CD4-positive, alpha-beta T cell treated with Interleukin-2 at 100 ng/mL for 4 hours (primary cell): ENCODE measurements around the gene SLC25A11.
A peak's percentile ranks its signal among the peaks of the same experiment; 100 is the strongest.

ENCODE experiments used
- DNase-seq: peaks from one replicate; pipeline ENCODE4 v3.0.0-alpha.2; 2020; ENCODE audit warnings: low spot score

SLC25A11 gene, protein sequence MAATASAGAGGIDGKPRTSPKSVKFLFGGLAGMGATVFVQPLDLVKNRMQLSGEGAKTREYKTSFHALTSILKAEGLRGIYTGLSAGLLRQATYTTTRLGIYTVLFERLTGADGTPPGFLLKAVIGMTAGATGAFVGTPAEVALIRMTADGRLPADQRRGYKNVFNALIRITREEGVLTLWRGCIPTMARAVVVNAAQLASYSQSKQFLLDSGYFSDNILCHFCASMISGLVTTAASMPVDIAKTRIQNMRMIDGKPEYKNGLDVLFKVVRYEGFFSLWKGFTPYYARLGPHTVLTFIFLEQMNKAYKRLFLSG

DNA sequence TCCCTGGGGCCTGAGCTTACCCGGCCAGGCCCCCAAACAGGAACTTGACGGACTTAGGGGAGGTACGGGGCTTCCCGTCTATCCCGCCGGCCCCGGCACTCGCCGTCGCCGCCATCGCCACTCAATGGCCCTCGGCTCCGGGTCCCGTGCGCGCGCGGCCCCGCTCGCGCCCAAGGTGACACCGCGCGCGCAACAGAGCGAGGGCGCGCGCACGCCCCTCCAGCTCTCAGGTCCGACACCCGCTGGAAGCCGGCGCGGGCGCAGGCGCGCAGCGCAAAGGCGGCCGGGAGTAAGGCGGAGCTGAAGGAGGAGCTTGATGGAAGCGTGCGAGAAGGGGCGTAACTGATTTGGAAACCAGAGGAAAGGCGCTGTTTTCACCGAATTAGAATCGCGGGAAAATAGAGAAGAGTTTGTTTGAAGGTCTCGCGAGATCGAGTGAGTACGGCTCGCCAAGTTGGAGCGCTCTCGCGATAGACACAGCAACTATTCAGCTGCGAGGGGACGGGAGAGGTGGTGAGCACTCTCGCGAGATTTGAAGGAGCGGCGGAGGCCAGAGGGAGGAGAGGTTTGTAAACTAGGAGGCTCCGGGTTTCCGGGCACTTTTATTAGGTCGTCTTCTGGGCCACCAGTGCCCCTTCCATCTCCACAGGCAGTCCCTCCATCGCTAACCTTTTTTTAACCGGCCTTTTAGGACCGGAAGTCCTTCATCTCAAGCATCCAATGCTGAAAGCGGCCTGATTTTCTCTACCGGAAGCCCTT lies at the start of gene SLC25A11, which contains the start of gene RNF167:
Gene SLC25A11, minus strand, starts transcription at position 251 of the 759 bp plus-strand sequence. Its CDS starts 136 bp downstream, at position 115.
Gene RNF167, plus strand, starts transcription at position 473 of the 759 bp plus-strand sequence. CDS start 642 bp downstream, outside the sequence.
- peak; percentile 99 for DNase-seq

DNA sequence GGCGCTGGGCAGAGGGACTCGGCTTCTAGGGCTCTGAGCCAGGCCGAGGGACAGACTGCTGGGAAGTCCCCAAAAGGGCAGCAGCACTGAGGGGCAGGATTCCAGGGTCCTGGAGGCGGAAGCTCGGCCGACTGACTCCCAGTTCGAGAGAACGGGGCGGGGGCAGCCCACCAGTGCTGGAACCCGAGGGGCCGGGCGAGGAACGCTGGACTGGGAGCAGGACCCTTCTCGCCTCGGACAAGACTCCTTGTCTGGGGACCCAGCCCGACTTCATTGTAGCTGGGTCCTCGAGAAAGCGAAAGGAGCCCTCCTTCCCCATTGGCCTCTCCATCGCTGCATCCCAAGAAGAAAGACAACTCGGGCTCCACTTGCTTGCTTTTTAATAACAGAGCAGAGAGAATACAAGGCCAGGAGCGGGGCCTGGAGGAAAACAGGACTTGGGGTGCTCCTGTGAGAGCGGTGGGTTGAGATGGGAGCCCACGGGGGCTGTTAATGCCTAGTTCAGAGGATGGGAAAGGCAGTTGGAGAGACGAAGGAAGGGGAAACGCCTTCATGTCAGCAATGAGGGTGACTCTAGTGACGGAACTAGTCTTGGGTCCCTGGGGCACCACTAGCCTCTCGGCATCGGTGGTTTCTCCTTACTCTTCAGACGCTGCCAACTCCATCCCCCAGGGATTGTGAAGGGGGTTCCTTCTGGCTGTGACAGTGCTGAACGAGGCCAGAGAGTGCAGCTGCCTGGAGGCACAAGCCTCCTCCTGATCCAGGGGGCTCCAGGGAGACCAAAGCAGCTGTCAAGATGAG lies 48.1 kb upstream of the SLC25A11 start:
- DNase-seq, result no peak

DNA sequence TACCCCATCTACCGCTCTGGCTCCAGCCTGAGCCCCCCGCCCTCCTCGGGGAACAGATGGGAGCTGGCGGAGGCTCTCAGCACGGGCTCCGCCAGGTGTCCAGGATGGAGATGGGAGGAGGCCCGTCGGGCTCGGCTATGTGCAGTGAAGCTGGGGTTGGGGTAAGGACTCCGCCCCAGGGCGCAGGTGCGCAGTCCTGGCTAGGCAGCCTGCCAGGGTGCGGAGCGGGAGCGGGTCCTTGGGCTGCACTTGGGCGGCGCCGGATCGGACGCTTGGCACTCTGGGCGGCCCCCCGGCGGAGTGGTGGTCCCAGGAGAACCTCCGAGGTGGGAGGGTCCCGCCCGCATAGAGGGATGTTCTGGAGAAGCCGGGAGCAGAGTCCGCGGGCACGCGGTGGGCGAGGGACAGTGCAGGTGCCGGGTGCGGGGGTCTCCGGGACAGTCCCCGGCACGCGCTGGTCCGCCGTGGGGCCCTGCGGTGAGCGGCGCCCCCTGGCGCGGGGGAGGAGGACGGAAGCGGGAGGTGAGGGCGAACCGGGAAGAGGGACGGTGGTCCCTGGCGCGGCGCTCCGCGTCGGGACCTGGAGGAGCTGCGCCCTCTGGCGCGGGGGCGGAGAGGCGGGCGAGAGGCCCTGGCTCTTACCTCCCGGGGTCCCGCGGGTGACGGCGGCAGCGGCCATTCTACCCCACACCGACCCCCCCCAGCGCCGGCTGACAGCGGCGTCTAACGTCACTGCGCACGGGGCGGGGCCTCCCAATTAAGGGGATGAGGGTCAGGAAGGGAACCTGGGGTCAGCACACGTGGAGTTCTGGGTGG lies 47.3 kb upstream of the SLC25A11 start, which contains the start of gene CAMTA2:
Gene CAMTA2, minus strand, starts transcription at position 725 of the 816 bp plus-strand sequence. CDS start 1,453 bp downstream, outside the sequence.
- peak; percentile 85 for DNase-seq

DNA sequence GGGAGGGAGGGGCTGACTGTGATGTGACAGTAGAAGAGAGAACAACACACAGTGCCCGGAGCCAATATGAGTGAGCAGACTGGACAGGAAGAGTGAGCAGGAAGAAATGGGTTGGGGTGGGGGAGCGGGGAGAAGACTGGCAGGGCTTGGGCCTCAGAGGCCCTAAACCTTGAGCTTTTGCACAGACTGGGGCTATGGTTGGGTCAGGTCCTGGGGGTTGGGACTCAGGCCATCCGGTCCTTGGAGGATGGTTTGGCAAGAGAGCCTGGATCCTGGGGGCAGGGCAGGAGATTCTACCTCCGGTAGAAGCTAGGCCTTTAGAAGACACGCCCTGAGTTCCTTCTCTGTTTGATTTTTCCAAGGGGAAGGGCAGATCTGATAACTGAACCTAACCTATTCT lies 46.6 kb upstream of the SLC25A11 start:
- DNase-seq, result no peak

DNA sequence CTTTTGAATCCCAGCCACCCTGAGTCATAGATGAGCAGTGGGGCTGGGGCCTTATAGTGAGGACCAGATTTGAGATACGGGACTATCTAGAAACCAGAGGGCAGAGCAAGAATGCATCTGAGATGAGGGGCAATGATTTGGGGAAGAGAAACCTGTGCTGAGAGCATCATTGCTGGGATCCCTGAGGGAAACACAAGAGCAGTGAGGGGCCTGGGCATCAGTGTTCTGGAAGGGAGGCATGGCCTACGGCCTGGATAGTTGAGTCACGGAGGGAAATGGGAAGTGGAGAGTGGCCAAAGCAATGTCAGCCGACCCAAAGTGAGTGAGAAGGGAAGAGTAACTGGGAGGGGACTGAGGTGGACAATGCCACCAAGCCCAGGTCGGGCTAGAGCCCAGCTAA lies 42.5 kb upstream of the SLC25A11 start:
- DNase-seq, result no peak

DNA sequence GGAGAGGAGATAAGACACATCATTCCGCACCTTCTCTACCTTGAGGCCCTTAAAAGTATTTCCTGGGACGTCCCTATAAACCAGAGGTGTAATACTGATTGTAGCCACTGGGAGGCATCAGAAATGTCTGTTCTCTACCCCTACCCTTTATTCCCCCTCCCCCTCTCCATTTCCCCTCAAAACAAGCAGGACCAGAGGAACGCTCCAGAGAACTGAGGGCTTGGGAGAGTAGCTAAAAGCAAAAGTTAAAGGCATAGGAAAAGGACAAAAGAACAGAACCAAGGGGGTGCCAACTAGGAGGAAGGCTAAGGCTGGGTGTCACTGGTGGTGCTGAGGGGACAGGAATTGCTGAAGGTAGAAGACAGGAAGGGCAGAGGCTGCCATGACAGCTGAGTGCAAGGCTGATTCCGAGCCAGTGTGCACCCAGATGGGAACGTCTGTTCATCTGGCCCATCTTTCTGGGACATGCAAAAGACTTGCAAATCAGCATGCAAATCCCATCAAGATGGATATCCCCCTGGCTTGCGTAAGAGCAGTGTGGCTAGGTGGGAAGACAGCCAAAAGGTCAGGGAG lies 40.9 kb upstream of the SLC25A11 start:
- DNase-seq, result peak; percentile 74

DNA sequence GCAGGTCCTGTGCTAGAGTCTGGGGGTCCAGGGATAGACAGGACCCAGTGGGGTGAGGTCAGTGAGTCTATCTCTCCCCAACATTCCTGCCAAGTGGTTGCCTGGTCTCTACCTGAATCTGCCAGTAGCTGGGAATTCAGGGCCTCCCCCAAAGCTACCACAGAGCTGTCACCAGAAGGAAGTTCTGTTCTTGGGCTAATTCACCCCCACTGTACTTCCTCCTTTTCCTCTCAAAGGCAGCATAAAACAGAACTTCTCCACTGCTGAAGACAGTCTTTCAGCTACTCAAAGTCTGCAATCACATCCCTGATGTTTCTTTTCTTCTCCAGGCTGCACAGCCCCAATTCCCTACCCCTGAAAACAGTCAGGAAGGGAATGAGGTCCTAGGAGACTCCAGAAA lies 38.9 kb upstream of the SLC25A11 start:
- DNase-seq, result no peak

DNA sequence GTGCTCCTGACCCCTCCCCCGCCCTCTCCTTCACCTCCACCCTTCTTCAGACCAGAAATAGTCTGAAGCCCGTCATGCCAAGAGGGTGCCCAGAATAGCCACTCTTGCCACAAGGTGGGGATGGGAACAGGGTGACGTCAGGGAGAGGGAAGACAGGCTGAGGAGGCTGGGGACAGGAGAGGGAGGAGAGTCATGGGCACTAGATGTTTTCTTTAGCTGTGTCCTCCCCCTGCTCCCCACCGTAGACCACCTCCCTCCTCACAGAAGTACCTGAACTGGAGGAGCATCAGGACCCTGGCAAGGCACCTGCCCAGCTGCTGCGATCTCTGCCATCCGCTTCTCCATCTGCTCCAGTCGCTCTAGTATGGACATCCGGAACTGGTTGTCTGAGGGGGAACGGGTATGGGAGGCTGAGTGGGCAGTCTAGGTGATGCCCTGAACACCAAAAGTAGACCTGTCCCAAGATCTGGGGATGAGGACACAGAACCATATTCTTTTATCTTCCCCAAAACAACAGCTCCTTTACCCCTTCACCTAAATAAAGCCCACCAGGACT lies 34.3 kb upstream of the SLC25A11 start:
- no peak for DNase-seq

DNA sequence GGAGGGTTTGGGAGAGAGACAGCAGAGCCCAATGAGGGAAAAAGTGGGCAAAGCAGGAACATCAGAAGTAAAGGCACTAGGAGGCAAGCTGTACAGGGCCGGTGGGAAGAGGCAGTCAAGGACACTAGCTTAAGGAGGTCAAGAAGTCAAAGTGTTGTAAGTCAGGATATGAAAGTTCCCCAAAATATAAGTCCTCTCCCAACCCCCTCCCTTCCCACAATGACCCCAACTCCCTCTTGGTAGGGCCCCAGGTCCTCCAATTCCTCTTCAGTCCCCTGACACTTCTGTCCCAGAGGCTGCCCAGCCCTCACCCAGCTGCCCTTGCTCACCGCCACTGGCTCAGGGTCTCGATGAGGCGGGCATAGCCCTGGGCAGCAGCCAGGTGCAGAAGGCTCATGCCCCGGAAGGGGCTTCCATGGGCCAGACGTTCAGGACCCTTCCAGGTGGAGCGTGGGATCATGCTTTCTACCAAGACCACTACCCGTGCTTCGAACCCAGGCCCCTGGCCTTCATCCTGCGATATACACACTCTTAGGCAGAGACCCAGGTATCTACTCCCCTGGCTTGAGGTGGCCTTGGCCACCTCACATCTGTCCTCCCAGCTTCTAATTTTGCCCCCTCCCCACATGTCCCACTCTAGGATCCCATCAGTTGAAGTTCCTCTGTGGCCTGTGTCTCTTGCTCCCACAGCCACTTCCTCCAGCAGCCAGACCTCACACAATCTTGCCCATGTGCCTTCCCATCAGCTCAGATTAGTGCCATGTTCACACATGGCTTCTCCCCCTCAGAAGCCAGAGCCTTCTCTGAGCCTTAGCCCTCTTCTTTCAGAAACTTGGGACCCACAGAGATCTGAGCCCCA lies 33.6 kb upstream of the SLC25A11 start:
- DNase-seq, result no peak

DNA sequence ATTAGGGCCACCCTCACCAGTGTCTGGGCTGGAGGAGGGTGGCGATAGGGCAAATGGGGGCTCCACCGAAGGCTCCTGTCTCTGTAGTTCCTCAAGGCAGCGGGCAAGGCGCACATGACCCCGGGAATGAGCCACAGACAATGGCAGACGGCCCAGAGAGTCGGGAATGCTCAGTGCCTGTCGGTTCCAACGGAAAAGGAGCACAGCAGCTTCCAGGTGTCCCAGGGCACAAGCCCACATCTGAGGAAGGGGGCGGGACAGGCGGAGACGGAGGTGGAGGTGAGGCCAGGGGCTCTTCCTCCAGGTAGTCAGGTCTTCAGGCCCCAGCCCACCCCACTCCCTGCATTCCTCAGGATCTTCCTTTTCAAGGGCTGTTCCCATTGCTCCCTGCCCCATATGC lies 32.9 kb upstream of the SLC25A11 start:
- DNase-seq, result no peak

DNA sequence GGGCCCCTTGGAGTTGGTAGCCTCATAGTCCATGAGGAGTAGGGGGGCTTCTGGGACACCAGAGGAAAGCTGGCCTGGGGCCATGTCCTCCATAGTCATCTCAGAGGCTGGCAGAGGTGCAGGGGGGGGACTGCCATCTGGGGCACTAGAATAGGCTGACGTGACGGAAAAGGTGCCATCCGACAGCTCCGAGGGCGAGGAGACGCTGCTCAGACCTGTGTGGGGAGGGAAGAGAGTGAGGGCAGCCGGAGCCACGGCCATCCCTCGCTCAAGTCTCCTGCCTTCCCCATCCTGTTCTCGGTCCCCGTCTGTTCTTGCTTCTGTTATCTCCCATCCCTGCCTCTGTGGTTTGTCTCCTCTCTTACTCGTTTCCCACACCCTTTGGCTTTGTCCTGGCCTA lies 32.5 kb upstream of the SLC25A11 start:
- no peak for DNase-seq

DNA sequence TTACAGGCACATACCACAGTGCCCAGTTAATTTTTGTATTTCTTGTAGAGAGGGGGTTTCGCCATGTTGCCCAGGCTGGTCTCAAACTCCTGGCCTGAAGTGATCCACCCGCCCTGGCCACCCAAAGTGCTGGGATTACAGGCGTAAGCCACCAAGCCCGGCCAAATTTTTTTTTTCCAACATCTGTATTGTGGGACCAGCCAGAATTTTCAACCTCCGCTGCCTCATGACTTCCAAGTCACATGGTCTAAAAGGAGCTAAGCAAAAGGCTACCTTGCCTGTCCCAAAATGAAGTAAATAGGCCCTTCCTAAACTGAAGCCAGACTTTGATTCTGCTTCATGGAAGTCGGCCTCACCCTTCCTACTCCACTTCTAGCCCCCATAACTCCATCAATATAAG lies 32.0 kb upstream of the SLC25A11 start:
- no peak for DNase-seq

DNA sequence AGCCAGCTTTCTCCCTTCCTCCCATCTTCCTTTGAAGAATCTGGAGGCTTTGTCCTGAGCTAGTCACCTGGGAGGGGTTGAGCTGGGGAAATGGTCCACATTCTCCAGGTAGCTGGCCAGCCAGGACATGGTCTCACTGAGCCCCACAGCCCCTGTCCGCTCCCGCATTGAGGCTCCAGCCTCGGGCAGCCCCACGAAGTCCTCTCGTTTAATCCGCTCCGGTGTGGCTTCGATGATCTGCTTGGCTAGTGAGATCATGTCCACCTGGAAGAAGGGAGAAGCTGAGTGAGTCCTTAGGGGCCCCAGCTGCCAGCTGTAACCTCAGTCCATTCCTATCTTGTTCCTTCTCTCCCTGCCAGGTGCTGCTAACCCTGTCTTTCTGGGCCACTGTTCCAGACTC lies 30.4 kb upstream of the SLC25A11 start:
- DNase-seq, result no peak

DNA sequence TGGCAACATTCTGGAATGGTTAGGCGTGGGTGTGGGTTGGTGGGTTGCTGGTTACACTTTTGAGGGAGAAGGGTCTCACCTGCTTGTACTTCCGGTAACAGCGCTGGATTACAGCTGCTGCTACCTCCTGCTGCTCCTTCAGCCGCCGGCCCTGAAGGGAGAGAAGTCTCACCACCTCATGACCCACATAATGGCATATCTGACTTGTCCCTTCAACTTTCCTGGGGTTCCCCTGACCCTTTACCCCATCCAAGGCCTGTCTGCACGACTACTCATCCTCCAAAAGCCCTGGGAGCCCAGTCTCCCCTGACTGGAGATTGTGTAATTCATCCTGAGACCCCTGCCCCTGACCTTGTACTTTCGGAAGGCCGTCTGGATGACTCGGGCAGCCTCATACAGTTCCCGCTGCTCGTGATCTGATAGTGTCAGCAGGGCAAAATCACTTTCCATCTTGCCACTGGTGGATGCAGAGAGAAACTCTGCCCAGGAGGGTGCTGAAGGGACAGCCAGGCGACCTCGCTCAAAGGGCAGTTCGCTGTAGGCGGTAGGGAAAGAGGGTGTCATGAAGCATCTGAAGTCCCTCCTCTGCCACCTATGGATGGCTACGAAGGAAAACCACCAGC lies 29.8 kb upstream of the SLC25A11 start:
- DNase-seq, result no peak

DNA sequence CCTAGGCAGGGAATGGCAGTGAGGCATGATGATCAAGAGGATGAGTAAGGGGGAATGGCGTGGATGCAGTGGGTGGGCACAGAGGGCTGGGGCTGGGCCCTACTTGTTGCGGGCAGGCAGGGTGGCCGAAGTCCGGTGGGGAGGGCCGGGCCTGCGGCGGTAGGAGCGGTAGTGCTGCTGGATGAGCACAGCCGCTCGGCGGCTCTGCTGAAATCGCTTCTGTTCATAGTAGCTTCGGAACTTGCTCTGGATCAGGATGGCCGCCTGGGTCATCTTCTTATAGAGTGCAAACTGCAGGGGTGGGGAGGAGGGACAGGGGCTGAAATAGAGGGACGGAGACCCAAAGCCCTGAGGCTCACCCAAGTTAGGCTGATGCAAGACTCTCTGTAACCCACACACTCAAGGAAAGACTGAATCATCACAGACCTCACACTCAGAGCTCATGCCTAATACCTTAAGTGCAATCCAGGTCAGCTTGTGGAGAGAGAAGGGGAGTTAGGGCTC lies 29.3 kb upstream of the SLC25A11 start:
- peak; percentile 43 for DNase-seq

DNA sequence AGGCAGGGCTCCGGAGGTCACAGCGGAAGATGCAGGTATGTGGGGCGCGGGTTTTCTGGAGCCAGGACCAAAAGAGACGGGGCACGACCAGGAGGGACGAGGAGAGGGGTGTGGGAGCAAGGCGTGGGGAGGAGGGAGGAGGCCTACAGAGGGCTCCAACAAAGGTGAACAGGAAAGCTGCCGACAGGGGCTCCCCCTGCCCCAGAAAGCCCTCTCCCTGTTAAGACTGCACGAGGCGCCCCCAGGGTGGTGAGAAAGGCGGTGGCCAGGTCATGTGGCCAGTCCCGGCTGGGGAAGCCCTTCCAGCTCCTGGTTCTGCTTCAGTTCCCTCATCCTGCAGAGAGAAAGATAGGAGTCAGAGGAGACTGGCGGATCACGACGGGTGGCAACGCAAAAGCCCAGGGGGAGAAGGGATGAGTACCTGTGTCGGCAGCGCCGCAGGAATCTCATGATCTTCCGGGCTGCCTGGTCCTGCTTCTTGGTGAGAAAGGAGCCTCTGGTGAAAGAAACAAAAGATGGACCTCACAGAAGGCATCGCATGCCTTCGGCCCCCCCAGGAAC lies 28.7 kb upstream of the SLC25A11 start:
- no peak for DNase-seq

DNA sequence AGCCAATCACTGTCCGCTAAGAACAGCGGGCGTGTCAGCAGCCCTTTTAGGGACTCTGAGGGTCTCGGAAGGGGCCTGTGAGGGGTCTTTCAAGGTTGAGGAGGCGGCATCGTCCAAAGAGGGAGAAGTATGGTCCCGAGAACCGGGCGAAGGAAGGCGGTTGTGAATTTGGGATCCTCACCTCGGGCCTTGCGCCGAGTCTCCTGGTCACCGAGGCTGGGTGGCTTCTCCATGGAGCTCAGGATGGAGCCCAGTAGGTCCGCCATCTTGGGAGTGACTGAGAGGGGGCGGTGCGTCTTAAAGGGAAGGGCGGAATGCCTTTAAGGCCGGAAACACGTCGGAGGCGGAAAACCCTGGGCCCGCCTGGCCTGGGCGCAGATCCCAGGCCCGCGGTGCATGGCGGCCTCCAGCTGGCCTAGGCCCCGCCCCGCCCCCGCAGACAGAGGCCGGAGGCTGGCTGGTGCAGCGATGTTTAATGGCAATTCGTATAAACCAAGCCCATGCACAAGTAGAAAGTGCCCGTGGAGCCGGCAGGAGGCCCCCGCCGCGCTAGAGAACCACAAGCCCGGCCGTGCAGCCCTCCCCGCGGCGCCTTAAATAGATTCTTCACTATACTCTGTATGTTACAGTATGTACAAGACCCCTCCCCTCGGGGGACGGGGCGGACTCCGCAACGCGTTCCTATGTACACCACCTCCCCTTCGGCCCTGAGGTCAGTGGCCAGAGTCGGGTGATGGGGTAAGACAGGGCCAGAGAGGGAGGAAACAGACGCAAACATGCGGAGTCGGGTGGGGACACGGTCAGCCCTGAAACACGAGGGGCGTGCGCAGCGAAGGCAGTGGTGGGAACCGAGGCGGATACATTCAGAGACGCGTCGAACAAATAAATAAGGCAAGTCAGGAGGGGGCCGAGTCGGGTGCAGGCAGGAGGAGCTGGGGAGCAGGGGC lies 28.0 kb upstream of the SLC25A11 start, which contains the start of gene SPAG7:
Gene SPAG7, minus strand, starts transcription at position 279 of the 947 bp plus-strand sequence. Its CDS starts 13 bp downstream, at position 266.
- DNase-seq, result peak; percentile 96
